ENCODE measurements around the gene CDK4. TPM values are rescaled to one million over a fixed set of nuclear protein-coding genes. Genes with fewer than 3 reads are reported as not detected.

CDK4 gene
- total and polyA plus RNA-seq, 2 of the 4 experiments (the other 2 are of a cell fraction): 261 to 297 TPM

DNA sequence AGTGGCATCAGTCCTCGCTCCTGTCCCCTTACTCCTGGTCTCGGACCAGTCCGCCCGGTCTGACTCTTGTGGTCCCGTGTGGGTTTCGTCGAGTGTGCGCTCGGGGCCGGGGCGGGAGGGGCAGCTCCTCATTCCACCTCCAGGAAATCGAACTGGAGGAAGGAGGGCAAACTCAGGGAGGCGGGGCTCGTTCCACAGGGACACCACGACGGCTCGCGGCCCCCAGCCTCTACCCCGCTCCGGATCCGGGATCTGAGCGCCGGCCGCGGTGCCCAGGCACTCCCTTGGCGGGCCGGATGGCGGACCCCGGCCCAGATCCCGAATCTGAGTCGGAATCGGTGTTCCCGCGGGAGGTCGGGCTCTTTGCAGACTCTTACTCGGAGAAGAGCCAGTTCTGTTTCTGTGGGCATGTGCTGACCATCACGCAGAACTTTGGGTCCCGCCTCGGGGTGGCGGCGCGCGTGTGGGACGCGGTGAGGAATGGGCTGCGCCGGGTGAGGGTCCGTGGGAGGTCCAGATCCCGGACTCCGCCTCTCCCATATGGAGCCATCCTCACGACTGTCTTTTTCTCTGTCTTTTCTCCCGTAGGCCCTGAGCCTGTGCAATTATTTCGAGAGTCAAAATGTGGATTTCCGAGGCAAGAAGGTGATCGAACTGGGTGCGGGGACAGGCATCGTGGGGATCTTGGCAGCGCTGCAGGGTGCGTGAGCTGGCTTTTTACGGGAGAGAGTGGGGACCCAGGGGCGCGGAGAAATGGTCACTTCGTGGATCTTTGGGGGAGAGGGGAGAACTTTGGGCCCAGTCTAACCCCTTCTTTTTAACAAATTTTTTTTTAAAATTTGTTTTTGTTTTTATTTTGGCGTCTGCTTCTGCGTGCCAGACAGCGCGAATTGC, 20.6 kb upstream of the CDK4 start, which contains the start of gene EEF1AKMT3:
Gene EEF1AKMT3, plus strand, starts transcription at position 186 of the 894 bp plus-strand sequence. Its CDS starts 111 bp downstream, at position 297.
- peak within 1 kb of the TSS; percentile 95 for H3K4me2 ChIP-seq (ENCODE audit: low read depth, low read length)
- peaks cover 16 to 29% of the 10 kb centered on the region in 2 experiments; a peak in 3 of 4 replicates for H3K79me1 ChIP-seq (ENCODE audit: low read depth in 1 of 2, low read length in 2 of 2)
- H2BK15ac ChIP-seq (ENCODE audit: low read depth, low read length): peak within 1 kb of the TSS; percentile 78; the same call in 2 of the 3 replicates
- in situ Hi-C loops (cut with MboI; ENCODE audit: low sequenced_read_pairs) (no loop called here), dilution Hi-C loops (cut with HindIII; ENCODE audit: low sequenced_read_pairs, unreplicated experiment) (no loop called here), intact Hi-C loops (cut with micrococcal nuclease) (no loop called here)
- peak within 1 kb of the TSS; percentile 91 for H4K5ac ChIP-seq (ENCODE audit: low read depth, low read length)
- 0% methylated on average over 31 of the region's 67 CpGs; no CpG with 5 or more reads in 1 of the 2 experiments for WGBS, 2 experiments (ENCODE audit: extremely low coverage in 2 of 2, insufficient read length in 1 of 2)
- no peaks in the 10 kb centered on the region for H4K20me1 ChIP-seq (ENCODE audit: insufficient read depth, low read length)
- peak within 1 kb of the TSS; percentile 78 for H2BK5ac ChIP-seq (ENCODE audit: low read depth, low read length, poor library complexity, severe bottlenecking)
- H2AFZ ChIP-seq (replicated peaks; ENCODE audit: low read length, poor library complexity): peak within 1 kb of the TSS; percentile 99
- 0 out of 2 replicates have a peak within 1 kb of the TSS, but pooled peaks have one; percentile 8 for H2BK20ac ChIP-seq (ENCODE audit: low read depth, low read length)
- H3K9me3 ChIP-seq (ENCODE audit: control insufficient read depth, insufficient read depth, low read length): no peaks in the 10 kb centered on the region
- H3K4ac ChIP-seq (ENCODE audit: low read depth, low read length): peak within 1 kb of the TSS; percentile 98
- H3K4me1 ChIP-seq (ENCODE audit: control insufficient read depth, insufficient read depth, low read length): 0 out of 2 replicates have a peak, but pooled peaks cover 3% of the 10 kb centered on the region
- BruUV-seq (replicated peaks): no TSS peak
- H3K9me1 ChIP-seq (ENCODE audit: insufficient read depth, low read length): peaks cover 9% of the 10 kb centered on the region
- ChIA-PET CTCF (no interaction called here), POLR2A (ENCODE audit: unreplicated experiment) (interaction anchor here (0.9 kb wide), 1 partner anchor 28 kb away, joined by 4 read pairs; the partner anchor contains the start of gene TSPAN31)
- peaks cover 3% of the 10 kb centered on the region for H3K36me3 ChIP-seq (ENCODE audit: control insufficient read depth, insufficient read depth, low read length)
- DNase-seq: peak; percentile 35
- peak within 1 kb of the TSS; percentile 99 for H3K9ac ChIP-seq (ENCODE audit: low read depth, low read length)
- H2AK5ac ChIP-seq (ENCODE audit: low read depth, low read length): peak within 1 kb of the TSS; percentile 91
- H3K27ac ChIP-seq (ENCODE audit: insufficient read depth, low read length): peak within 1 kb of the TSS; percentile 82
- H4K8ac ChIP-seq (ENCODE audit: low read depth in 2 of 2, low read length in 2 of 2): peak within 1 kb of the TSS; percentile 93 to 99
- no peaks in the 10 kb centered on the region for H3K27me3 ChIP-seq (ENCODE audit: control insufficient read depth, insufficient read depth, low read length)
- peak within 1 kb of the TSS; percentile 95 for H3K14ac ChIP-seq (replicated peaks; ENCODE audit: low read depth, low read length)
- H3K23ac ChIP-seq (ENCODE audit: low read depth, low read length): peak within 1 kb of the TSS; percentile 98
- peak within 1 kb of the TSS; percentile 97 for H2AK9ac ChIP-seq (replicated peaks; ENCODE audit: low read depth, low read length, poor library complexity)
- peak within 1 kb of the TSS; percentile 62 for H3K18ac ChIP-seq (ENCODE audit: low read depth, low read length)
- peak within 1 kb of the TSS; percentile 86 for H2BK120ac ChIP-seq (ENCODE audit: low read depth, low read length)
- H3K4me3 ChIP-seq (ENCODE audit: insufficient read depth, low read depth, low read length): peak within 1 kb of the TSS; percentile 78
- peak; percentile 73 for ATAC-seq (ENCODE audit: low read depth)
- TF ChIP-seq, protein P1, sequence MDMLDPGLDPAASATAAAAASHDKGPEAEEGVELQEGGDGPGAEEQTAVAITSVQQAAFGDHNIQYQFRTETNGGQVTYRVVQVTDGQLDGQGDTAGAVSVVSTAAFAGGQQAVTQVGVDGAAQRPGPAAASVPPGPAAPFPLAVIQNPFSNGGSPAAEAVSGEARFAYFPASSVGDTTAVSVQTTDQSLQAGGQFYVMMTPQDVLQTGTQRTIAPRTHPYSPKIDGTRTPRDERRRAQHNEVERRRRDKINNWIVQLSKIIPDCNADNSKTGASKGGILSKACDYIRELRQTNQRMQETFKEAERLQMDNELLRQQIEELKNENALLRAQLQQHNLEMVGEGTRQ (IDR thresholded peaks at IDR 0.05; ENCODE audit: low read depth, low read length): no peak
- TF ChIP-seq CEBPB (IDR thresholded peaks at IDR 0.05; ENCODE audit: low read depth, low read length) (no peak), BHLHE40 (IDR thresholded peaks at IDR 0.05; ENCODE audit: low read depth, low read length) (peak; percentile 39), POLR2A (IDR thresholded peaks at IDR 0.05; ENCODE audit: low read depth, low read length) (no peak), MXI1 (IDR thresholded peaks at IDR 0.05; ENCODE audit: borderline replicate concordance, low read depth, low read length) (peak; percentile 70; the same call in 1 of the 2 replicates)
- H4K91ac ChIP-seq (ENCODE audit: insufficient read depth, low read depth, low read length): peak within 1 kb of the TSS; percentile 95
- H3K56ac ChIP-seq (ENCODE audit: extremely low read depth, insufficient read depth, low read length): peak within 1 kb of the TSS; percentile 88

Measured in IMR-90 (cell line).